ENCODE measurements around the gene ZNF569. TPM values are rescaled to one million over a fixed set of nuclear protein-coding genes. Genes with fewer than 3 reads are reported as not detected.

The ZNF569 gene
- polyA plus RNA-seq, 1 donor from 2014 or later, result 21.6 TPM

GRCh38 chr19:37484406-37485168, 17.3 kb upstream of the ZNF569 start:
- no peaks in the 10 kb centered on the region for H4K20me1 ChIP-seq (ENCODE audit: insufficient read depth)
- no peak for TF ChIP-seq EP300 (conservative IDR thresholded peaks at IDR 0.05; ENCODE audit: poor library complexity, severe bottlenecking)
- no peak for TF ChIP-seq SMC3 (conservative IDR thresholded peaks at IDR 0.05; ENCODE audit: poor library complexity)
- H3K4me2 ChIP-seq (ENCODE audit: low read length), result no peak overlapping the region
- no peaks in the 10 kb centered on the region for H3F3A ChIP-seq (ENCODE audit: insufficient read depth, low read length, poor library complexity, severe bottlenecking)
- no peaks in the 10 kb centered on the region for H3K79me2 ChIP-seq (replicated peaks; ENCODE audit: insufficient read depth, low read length)
- no peak overlapping the region for H3K9ac ChIP-seq (ENCODE audit: low read length)
- no peaks in the 10 kb centered on the region for H3K27me3 ChIP-seq (ENCODE audit: insufficient read depth, low read depth, low read length)
- peaks cover 37% of the 10 kb centered on the region for H3K36me3 ChIP-seq (ENCODE audit: insufficient read depth, low read length)
- H3K4me3 ChIP-seq (ENCODE audit: low read length), result no peak overlapping the region
- H3K27ac ChIP-seq (ENCODE audit: low read length), result no peak overlapping the region
- no peak overlapping the region for H2AFZ ChIP-seq (ENCODE audit: low read depth, low read length)
- no peaks in the 10 kb centered on the region for H3K9me2 ChIP-seq (ENCODE audit: insufficient read depth, low read length)
- peaks cover 47% of the 10 kb centered on the region for H3K9me3 ChIP-seq (ENCODE audit: low read length)

GRCh38 chr19:37472165-37472564, 4.9 kb upstream of the ZNF569 start:
- Histone ChIP-seq H3K4me3 (ENCODE audit: low read length) (no peak overlapping the region), H3K79me2 (replicated peaks; ENCODE audit: insufficient read depth, low read length) (peaks cover 28% of the 10 kb centered on the region), H3K9me2 (ENCODE audit: insufficient read depth, low read length) (no peaks in the 10 kb centered on the region), H3F3A (ENCODE audit: insufficient read depth, low read length, poor library complexity, severe bottlenecking) (no peaks in the 10 kb centered on the region), H3K9me3 (ENCODE audit: low read length) (peaks cover 10% of the 10 kb centered on the region), H2AFZ (ENCODE audit: low read depth, low read length) (no peak overlapping the region), H3K27me3 (ENCODE audit: insufficient read depth, low read depth, low read length) (no peaks in the 10 kb centered on the region), H4K20me1 (ENCODE audit: insufficient read depth) (no peaks in the 10 kb centered on the region), H3K36me3 (ENCODE audit: insufficient read depth, low read length) (peaks cover 15% of the 10 kb centered on the region), H3K9ac (ENCODE audit: low read length) (no peak overlapping the region), H3K4me2 (ENCODE audit: low read length) (no peak overlapping the region), H3K27ac (ENCODE audit: low read length) (no peak overlapping the region)
- TF ChIP-seq MXI1 (conservative IDR thresholded peaks at IDR 0.05; ENCODE audit: poor library complexity, severe bottlenecking) (no peak), POLR2AphosphoS5 (IDR thresholded peaks at IDR 0.05) (no peak), SMC3 (conservative IDR thresholded peaks at IDR 0.05; ENCODE audit: poor library complexity) (no peak), RAD21 (conservative IDR thresholded peaks at IDR 0.05) (no peak), EZH2 (IDR thresholded peaks at IDR 0.05; ENCODE audit: borderline replicate concordance, insufficient read depth, low read length, poor library complexity, severe bottlenecking) (no peak), REST (IDR thresholded peaks at IDR 0.05; ENCODE audit: borderline replicate concordance) (no peak), EP300 (conservative IDR thresholded peaks at IDR 0.05; ENCODE audit: poor library complexity, severe bottlenecking) (no peak)

GRCh38 chr19:37470216-37470615, 3.0 kb upstream of the ZNF569 start:
- Histone ChIP-seq H2AFZ (ENCODE audit: low read depth, low read length) (no peak overlapping the region), H3K36me3 (ENCODE audit: insufficient read depth, low read length) (peaks cover 5% of the 10 kb centered on the region), H3K4me3 (ENCODE audit: low read length) (peak overlapping the region; percentile 92), H3K9me3 (ENCODE audit: low read length) (peaks cover 5% of the 10 kb centered on the region), H3K4me2 (ENCODE audit: low read length) (peak overlapping the region; percentile 72), H3F3A (ENCODE audit: insufficient read depth, low read length, poor library complexity, severe bottlenecking) (no peaks in the 10 kb centered on the region), H3K27me3 (ENCODE audit: insufficient read depth, low read depth, low read length) (no peaks in the 10 kb centered on the region), H4K20me1 (ENCODE audit: insufficient read depth) (no peaks in the 10 kb centered on the region), H3K9me2 (ENCODE audit: insufficient read depth, low read length) (no peaks in the 10 kb centered on the region), H3K27ac (ENCODE audit: low read length) (peak overlapping the region; percentile 91), H3K9ac (ENCODE audit: low read length) (peak overlapping the region; percentile 94), H3K79me2 (replicated peaks; ENCODE audit: insufficient read depth, low read length) (peaks cover 35% of the 10 kb centered on the region)
- TF ChIP-seq CTCF (IDR thresholded peaks at IDR 0.05; ENCODE audit: poor library complexity, severe bottlenecking), result no peak
- no peak for TF ChIP-seq EP300 (conservative IDR thresholded peaks at IDR 0.05; ENCODE audit: poor library complexity, severe bottlenecking)
- no peak for TF ChIP-seq RAD21 (conservative IDR thresholded peaks at IDR 0.05)
- TF ChIP-seq SMC3 (conservative IDR thresholded peaks at IDR 0.05; ENCODE audit: poor library complexity), result no peak
- TF ChIP-seq TAF1 (IDR thresholded peaks at IDR 0.05; ENCODE audit: low read depth), result no peak
- TF ChIP-seq REST (IDR thresholded peaks at IDR 0.05; ENCODE audit: borderline replicate concordance), result no peak
- TF ChIP-seq MXI1 (conservative IDR thresholded peaks at IDR 0.05; ENCODE audit: poor library complexity, severe bottlenecking), result no peak
- no peak for TF ChIP-seq POLR2AphosphoS5 (IDR thresholded peaks at IDR 0.05)
- no peak for TF ChIP-seq EZH2 (IDR thresholded peaks at IDR 0.05; ENCODE audit: borderline replicate concordance, insufficient read depth, low read length, poor library complexity, severe bottlenecking)
